HG03439 (cell line): ENCODE results near the gene ARHGEF7.

Experiments used
- ATAC-seq: cut with Tn5 transposase; IDR thresholded peaks from one replicate; pipeline ENCODE4 v1.9.1; 2021; ENCODE audit warnings: mild to moderate bottlenecking, moderate library complexity; ENCODE audit not compliant: unreplicated experiment

The ARHGEF7 gene

GRCh38 chr13:111337741-111338140, 222.6 kb downstream of the ARHGEF7 start:
- ATAC-seq = no peak

- ATAC-seq = no peak
Measured at GRCh38 chr13:111338841-111339240, 223.7 kb downstream of the ARHGEF7 start.

GRCh38 chr13:111339366-111340143, 224.4 kb downstream of the ARHGEF7 start:
- no peak for ATAC-seq

- no peak for ATAC-seq
Measured at GRCh38 chr13:111341886-111342285, 226.8 kb downstream of the ARHGEF7 start.

- no peak for ATAC-seq
Measured at GRCh38 chr13:111342721-111343120, 227.6 kb downstream of the ARHGEF7 start.

GRCh38 chr13:111343186-111343805, 228.2 kb downstream of the ARHGEF7 start:
- no peak for ATAC-seq

- no peak for ATAC-seq
Measured at GRCh38 chr13:111344471-111345191, 229.5 kb downstream of the ARHGEF7 start.

- ATAC-seq = no peak
Measured at GRCh38 chr13:111345682-111346081, 230.6 kb downstream of the ARHGEF7 start.

- no peak for ATAC-seq
Measured at GRCh38 chr13:111346101-111346680, 231.1 kb downstream of the ARHGEF7 start.

GRCh38 chr13:111347438-111347837, 232.3 kb downstream of the ARHGEF7 start:
- ATAC-seq = no peak

- no peak for ATAC-seq
Measured at GRCh38 chr13:111353508-111353907, 238.4 kb downstream of the ARHGEF7 start.

- ATAC-seq = no peak
Measured at GRCh38 chr13:111354789-111355188, 239.7 kb downstream of the ARHGEF7 start.
